A673 (cell line): ENCODE data around the gene ZSWIM5. TPM values are rescaled to one million over a fixed set of nuclear protein-coding genes. Genes with fewer than 3 reads are reported as not detected.
A peak's percentile ranks its signal among the peaks of the same experiment; 100 is the strongest.
"Not testable (repeated sequence)": the region's sequence is repeated elsewhere in the genome, so short reads cannot be mapped to it uniquely, and the experiment has no call there.

Source experiments
- BruUV-seq: library from RNA; stranded (reverse); fragments of 400-500 nt; replicated peaks from 2 replicates; lab custom pipeline; 2021; lab: Mats Ljungman, UMichigan
- CTCF ChIA-PET: fragments of 300-600 bp; sonication (Branson Sonifier 250); formaldehyde crosslinking; loops from one replicate; lab custom pipeline; 2022; ENCODE audit warnings: antibody characterized with exemption; lab: Charles Lee
- POLR2A ChIA-PET: fragments of 300-600 bp; sonication (Branson Sonifier 250); formaldehyde crosslinking; loops from one replicate; lab custom pipeline; 2022; ENCODE audit warnings: antibody characterized with exemption; ENCODE audit not compliant: low non-redundant PET; lab: Charles Lee
- DNase-seq: peaks from one replicate; pipeline ENCODE4 v3.0.0-alpha.2; 2015; ENCODE audit warnings: low spot score
- H3K27ac ChIP-seq: fragments of 200-600 bp; sonication (generic); 2 replicates; pipeline ENCODE4 v1.5.1; 2016; ENCODE audit warnings: mixed run types, low read depth, mild to moderate bottlenecking, mixed read lengths, antibody characterized with exemption, low read length; ENCODE audit not compliant: poor library complexity, severe bottlenecking
- H3K27me3 ChIP-seq: fragments of 200-600 bp; sonication (generic); replicated peaks from 2 replicates; pipeline ENCODE4 v1.6.1; 2017; ENCODE audit warnings: mixed run types, low read depth, mild to moderate bottlenecking, mixed read lengths, antibody characterized with exemption, low read length; ENCODE audit not compliant: insufficient read depth, poor library complexity
- H3K36me3 ChIP-seq: fragments of 200-600 bp; sonication (generic); 2 replicates; pipeline ENCODE4 v1.6.1; 2016; ENCODE audit warnings: mixed run types, mild to moderate bottlenecking, mixed read lengths, antibody characterized with exemption, low read length; ENCODE audit not compliant: insufficient read depth, poor library complexity, severe bottlenecking
- H3K4me1 ChIP-seq: fragments of 200-600 bp; sonication (generic); 2 replicates; pipeline ENCODE4 v1.6.1; 2017; ENCODE audit warnings: mixed run types, mild to moderate bottlenecking, mixed read lengths, antibody characterized with exemption, low read length; ENCODE audit not compliant: insufficient read depth, poor library complexity, severe bottlenecking
- H3K4me3 ChIP-seq: fragments of 200-600 bp; sonication (generic); 2 replicates; pipeline ENCODE4 v1.5.1; 2016; ENCODE audit warnings: low read depth, mixed run types, mild to moderate bottlenecking, mixed read lengths, low read length; ENCODE audit not compliant: poor library complexity, severe bottlenecking
- H3K9me3 ChIP-seq: fragments of 200-600 bp; sonication (generic); 2 replicates; pipeline ENCODE4 v1.6.1; 2016; ENCODE audit warnings: mixed run types, low read depth, mild to moderate bottlenecking, mixed read lengths, antibody characterized with exemption, low read length; ENCODE audit not compliant: poor library complexity, severe bottlenecking
- CTCF ChIP-seq: fragments of 300-800, 200-600 bp; sonication (generic); conservative IDR thresholded peaks from 2 replicates; pipeline ENCODE4 v1.5.1; 2017; ENCODE audit warnings: low read depth, mild to moderate bottlenecking, antibody characterized with exemption, low read length, moderate library complexity, mixed read lengths
- EZH2 ChIP-seq: fragments of 200-600 bp; sonication (generic); IDR thresholded peaks from 2 replicates; pipeline ENCODE4 v1.6.1; 2017; ENCODE audit warnings: borderline replicate concordance, low read depth, mild to moderate bottlenecking, mixed read lengths, antibody characterized with exemption, low read length; ENCODE audit not compliant: poor library complexity, severe bottlenecking
- intact Hi-C: fragments of 100-400 bp; cut with micrococcal nuclease; formaldehyde crosslinking; loops from one replicate; pipeline ENCODE4 v1.10.0; 2022; ENCODE audit not compliant: unreplicated experiment
- total RNA-seq: library from RNA; stranded (reverse); gene quantifications from 2 replicates; pipeline ENCODE4 v1.2.3, GENCODE V29; 2021

The ZSWIM5 gene
- total RNA-seq, 1 experiment from 2014 or later, result 0.67 TPM

- H3K4me3 ChIP-seq, result no peak overlapping the region
- H3K36me3 ChIP-seq, result no peaks in the 10 kb centered on the region
- BruUV-seq, result no TSS peak
- H3K27ac ChIP-seq, result no peak overlapping the region
- no peaks in the 10 kb centered on the region for H3K9me3 ChIP-seq
- intact Hi-C loops, result no loop called here
- POLR2A ChIA-PET, result no interaction called here
- CTCF ChIA-PET, result no interaction called here
- no peak for DNase-seq
- no peak for TF ChIP-seq EZH2
- H3K4me1 ChIP-seq, result no peaks in the 10 kb centered on the region
- H3K27me3 ChIP-seq, result no peaks in the 10 kb centered on the region
These were observed 212.0 kb downstream of the ZSWIM5 start for GRCh38 chr1:44994309-44994898.

GRCh38 chr1:44988531-44989156 lies 217.8 kb downstream of the ZSWIM5 start:
- no TSS peak for BruUV-seq
- CTCF ChIA-PET, result interaction anchor here (0.7 kb wide), 1 partner anchor 351 kb away, joined by 9 read pairs; no protein-coding TSS in a partner anchor
- POLR2A ChIA-PET, result no interaction called here
- TF ChIP-seq EZH2 (no peak), CTCF (no peak)
- no peaks in the 10 kb centered on the region for H3K36me3 ChIP-seq
- no peak for DNase-seq
- intact Hi-C loops, result loop anchor here (10.0 kb wide), 1 partner anchor 154 kb away; no protein-coding TSS in a partner anchor
- H3K27me3 ChIP-seq, result no peaks in the 10 kb centered on the region
- no peaks in the 10 kb centered on the region for H3K9me3 ChIP-seq
- peaks cover 5% of the 10 kb centered on the region for H3K4me1 ChIP-seq
- no peak overlapping the region for H3K4me3 ChIP-seq
- no peak overlapping the region for H3K27ac ChIP-seq

- BruUV-seq, result TSS peak; percentile 77
- intact Hi-C loops, result loop anchor here (10.0 kb wide), 1 partner anchor 151 kb away; no protein-coding TSS in a partner anchor
- DNase-seq, result no peak
These were observed 220.6 kb downstream of the ZSWIM5 start for GRCh38 chr1:44985747-44986359.

GRCh38 chr1:44977372-44977771 lies 229.0 kb downstream of the ZSWIM5 start:
- H3K27me3 ChIP-seq, BruUV-seq, H3K4me3 ChIP-seq, POLR2A ChIA-PET, DNase-seq, intact Hi-C loops, H3K4me1 ChIP-seq, CTCF ChIA-PET, H3K27ac ChIP-seq, H3K9me3 ChIP-seq: not testable (repeated sequence)
- H3K36me3 ChIP-seq, result peaks cover 35% of the 10 kb centered on the region

More at GRCh38 chr1:44985747-44986359, 220.6 kb downstream of the ZSWIM5 start:
- H3K4me1 ChIP-seq, result peaks cover 5% of the 10 kb centered on the region
- no peaks in the 10 kb centered on the region for H3K36me3 ChIP-seq
- peak overlapping the region; percentile 81 for H3K4me3 ChIP-seq
- H3K27me3 ChIP-seq, result no peaks in the 10 kb centered on the region
- peak overlapping the region; percentile 48 for H3K27ac ChIP-seq
- ChIA-PET POLR2A (no interaction called here), CTCF (no interaction called here)
- H3K9me3 ChIP-seq, result no peaks in the 10 kb centered on the region
- TF ChIP-seq CTCF (no peak), EZH2 (no peak)
